ENCODE data around the gene SLC22A5.

The SLC22A5 gene

DNA sequence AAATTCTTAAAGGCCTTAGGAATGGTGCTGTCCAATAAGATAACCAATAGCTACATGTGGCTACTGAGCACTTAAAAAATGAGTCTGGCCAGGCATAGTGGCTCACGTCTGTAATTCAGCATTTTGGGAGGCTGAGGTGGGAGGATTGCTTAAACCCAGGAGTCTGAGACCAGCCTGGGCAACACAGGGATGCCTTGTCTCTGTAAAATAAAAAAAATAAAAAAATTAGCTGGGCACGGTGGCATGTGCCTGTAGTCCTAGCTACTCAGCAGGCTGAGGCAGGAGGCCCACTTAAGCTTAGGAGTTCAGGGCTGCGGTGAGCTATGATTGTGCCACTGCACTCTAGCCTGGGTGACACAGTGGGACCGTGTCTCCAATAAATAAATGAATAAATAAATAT is 1.3 kb upstream of the SLC22A5 start:
- DNase-seq: no peak

DNA sequence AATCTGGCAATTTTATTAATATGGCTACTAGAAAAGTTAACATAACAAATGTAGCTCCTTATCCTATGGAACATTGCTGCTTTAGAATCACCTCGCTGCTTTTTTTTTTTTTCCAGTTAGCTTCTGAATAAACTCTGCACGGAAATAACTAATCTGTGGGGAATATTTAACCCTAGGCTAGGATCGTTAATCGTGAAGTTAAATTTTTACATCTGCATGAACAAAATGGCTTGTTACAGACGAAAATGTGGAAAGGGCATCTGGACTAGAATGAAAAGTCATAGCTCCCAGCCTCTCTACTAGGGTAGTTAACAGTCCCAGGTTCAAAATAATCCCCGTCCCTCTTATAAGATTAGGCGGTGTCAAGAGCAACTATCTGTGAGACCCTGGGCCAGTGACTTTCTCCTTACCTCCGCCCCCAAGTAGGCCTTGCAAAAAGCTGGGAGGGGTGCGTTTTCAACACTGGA is 470 bp upstream of the SLC22A5 start:
- DNase-seq: no peak

DNA sequence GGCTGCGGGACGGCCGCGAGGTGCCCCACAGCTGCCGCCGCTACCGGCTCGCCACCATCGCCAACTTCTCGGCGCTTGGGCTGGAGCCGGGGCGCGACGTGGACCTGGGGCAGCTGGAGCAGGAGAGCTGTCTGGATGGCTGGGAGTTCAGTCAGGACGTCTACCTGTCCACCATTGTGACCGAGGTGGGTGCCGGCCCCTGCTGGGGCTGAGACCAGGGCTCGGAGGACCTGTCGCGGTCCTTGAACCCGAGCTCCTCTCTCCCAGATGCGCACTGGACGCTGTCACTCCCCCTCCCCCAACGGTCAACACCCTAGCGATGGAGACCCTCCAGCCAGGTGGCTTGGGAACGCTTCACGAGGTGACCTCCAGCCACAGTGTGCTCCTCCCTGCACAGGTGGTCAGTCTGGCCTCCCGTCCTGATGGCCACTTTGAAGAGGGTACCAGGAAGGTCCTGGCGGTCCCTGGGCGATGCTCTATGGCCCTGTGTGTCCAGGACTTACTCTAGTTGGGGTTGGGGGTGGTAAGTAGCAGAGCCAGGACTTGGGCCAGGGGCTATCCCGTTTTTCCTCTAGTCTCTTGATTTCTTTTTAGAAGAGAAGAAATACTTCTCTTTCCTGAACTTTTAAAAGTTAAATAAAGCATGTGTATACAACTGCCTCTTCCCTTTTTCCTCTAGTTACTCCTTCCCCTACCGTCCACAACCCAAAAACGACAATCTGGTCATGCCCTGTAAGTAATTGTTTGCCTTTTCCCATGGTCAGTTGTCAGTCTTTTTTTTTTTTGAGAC is 866 bp downstream of the SLC22A5 start:
- no peak for DNase-seq

DNA sequence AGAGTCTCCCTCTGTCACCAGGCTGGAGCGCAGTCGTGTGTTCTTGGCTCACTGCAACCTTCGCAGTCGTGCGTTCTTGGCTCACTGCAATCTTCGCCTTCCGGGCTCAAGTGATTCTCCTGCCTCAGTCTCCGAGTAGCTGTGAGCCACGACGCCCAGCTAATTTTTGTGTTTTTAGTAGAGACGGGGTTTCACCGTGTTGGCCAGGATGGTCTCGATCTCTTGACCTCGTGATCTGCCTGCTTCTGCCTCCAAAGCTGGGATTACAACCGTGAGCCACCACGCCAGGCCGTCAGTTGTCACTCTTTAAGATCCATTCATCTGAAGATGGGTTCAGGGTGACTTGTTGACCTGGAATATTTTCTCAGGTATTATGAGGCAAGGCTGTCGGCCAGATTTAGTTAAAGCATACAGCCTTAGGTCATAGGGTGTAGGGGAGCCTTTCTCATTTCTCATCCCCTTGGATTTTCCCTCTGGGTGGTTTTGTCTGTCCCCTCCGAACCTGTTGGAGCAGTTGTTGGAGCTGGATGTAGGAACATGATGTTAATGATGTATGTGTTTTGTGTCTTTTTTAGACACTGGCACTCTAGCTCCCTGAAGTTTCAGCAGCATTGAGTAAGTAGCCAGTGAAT is 1.6 kb downstream of the SLC22A5 start:
- DNase-seq: peak; percentile 13

DNA sequence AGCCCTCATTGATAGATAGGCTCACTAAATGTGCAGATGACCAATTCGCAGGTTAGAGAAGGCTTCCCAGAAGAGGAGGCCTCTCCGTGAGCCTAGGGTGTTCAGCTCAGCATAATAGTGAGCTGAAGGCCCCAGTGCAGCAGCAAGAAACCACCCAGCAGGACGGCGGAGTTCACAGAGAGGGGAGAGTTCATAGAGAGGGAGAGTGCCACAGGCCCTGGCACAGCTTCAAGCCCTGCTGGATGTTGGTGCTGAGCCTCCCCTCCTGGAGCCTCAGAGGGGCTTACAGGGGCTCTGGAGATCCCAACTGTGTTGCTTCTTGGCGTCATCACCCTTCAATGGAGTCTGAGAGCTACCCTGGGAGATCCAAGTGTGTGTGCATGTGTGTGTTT is 2.1 kb downstream of the SLC22A5 start:
- DNase-seq: no peak

DNA sequence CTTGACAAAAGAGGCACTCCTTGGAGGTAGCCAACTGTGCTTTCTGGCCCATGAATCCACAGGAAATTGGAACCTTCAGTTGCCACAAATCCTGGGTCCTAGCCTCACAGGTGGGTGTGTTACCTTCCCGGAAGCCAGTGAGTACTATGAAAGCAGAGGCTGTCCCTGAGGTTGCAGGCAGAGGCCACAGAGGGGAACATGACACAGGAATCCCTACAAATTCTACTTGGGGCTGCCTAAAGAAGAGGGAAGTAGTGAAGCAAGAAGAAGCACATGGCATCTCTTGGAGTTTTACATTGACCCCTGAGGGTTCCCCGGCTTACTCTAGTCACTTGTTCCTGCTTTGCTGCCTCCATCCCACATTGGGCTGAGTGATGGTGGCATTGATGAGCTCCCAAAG is 2.6 kb downstream of the SLC22A5 start:
- DNase-seq: no peak

DNA sequence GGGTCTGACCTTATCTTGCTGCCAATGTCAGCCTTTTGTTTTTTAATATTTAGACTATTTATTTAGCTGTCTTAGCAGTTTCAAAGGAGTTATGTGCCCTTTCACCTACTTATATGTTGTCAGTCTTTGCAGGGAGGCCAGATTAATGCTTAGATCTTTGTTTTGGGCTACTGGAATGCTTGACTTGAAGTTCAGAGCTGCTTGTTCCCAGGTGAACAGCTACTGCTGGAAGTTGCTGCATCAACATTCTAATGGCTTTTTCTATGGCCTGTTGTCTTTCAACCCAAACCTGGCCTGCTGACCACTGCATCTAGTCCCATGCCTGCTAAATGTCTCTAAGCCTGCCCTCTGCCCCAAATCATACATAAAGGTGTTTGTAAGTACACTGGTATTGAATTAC is 3.0 kb downstream of the SLC22A5 start:
- DNase-seq: no peak

DNA sequence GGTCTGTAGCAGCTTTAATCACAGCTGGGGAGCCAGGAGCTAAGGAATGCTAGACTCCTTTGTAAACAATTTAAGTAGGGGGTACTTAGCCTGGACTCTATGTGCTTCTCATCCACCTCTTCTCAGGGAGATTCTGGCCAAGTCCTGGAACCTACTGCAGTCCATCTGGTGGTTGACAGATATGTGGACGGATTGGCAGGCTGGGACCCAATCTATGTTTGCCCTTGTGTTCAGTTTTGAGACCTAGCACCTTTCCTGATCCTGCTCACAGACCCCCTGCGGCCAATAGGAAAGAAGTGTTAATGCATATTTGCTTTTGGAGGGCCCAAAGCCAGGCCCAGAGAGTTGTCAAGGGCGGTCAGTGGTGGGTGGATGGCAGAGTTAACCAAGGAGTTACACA is 6.4 kb downstream of the SLC22A5 start:
- DNase-seq: no peak

DNA sequence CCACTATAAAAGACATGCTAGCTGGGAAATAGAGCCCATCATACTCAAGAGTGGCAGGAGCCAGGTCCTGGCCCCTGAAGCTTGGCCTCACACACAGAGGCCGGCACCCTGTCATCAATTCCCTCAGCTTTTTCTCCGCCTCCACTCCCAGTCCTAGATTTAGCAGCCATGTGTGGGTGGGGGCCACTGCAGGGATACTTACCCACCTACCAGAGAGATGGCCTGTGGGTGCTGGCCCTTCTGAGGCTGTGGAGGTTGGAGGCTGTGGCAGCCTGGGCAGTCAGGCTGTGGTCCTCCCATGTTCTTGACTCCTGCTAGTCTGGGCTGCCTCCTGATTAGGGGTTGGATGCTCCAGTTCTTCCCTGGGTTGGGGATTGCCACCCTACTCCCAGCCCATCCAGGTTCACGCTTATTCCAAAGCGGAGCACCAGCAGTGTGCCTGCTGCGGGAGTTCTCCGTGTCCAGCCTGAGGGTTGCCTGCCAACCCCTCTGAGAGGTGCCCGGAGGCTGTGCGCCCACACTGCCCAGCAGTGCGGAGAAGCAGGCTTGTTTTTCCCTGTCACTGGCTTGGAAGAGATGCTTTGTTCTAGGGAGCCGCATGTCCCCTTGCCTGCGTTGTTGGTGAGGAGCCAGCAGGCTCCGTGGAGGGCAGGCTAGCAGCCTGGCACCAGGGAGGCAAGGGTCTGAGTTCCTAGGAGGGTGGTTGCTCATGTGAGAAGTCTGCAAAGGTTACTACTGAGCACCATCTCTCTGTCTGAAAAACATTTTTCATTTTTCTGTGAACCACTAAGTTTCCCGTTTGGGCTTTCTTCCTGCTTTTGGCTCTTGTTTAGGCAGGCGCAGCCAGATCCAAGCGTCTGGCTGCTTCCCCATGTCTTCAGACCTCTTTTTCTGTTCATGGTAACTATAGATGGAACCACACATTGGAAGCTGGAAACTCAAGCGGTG is 7.5 kb downstream of the SLC22A5 start:
- DNase-seq: no peak

DNA sequence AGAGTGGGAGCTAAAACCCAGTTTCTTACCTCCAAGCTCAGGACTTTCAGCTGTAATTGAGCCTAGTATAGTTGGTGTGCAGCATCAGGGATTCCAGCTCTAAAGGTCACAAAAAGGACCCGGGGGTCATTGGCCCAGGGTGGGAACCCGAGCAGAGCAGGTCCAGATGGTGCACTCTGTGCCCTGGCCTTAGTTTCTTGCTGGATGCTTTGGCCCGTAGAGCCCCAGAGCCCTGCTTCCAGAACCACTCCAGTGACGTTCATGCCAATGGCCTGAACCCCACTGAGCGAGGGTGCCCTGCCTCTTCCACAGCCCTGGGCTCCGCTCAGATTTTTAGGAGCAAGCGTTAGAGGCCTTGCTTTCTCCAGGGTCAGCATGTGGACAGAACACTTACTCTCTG is 8.2 kb downstream of the SLC22A5 start:
- no peak for DNase-seq

DNA sequence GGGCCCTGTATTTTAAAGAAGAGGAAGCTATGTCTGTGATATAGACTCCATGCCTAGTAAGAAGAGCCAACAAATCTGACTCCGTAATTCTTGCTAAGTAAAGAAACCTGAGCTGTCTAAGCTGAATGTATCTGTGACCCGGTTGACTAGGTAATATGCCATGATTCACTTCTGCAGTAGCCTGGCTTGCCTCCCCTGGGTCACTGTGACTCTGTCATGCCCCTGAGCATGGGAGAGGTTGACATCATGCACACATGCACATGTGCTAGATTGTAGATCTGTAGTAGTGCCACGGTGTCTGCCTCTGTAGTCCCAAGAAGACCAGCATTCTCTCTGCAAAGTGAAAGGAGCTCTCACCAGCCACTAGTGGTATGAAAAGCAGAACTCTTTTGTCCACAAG is 9.1 kb downstream of the SLC22A5 start:
- peak; percentile 24 for DNase-seq

DNA sequence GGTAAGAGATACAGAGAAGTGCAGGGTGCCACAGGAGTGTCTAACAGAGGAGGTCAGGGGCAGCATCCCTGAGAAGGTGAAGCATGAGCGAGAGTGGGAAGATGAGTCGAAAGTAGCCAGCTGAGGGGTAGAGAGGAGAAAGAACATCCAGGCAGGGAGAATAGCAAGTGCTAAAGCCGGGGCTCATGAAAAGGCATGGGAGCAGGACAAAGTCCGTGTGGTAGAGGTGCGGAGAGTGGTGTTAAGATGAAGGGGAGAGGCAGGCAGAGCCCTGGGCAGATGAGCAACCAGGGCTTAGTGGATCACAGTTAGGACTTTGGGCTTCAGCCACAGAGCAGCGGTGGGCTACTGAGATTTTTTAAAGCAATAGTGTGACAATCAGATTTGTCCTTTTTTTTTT is 10.5 kb downstream of the SLC22A5 start:
- no peak for DNase-seq

DNA sequence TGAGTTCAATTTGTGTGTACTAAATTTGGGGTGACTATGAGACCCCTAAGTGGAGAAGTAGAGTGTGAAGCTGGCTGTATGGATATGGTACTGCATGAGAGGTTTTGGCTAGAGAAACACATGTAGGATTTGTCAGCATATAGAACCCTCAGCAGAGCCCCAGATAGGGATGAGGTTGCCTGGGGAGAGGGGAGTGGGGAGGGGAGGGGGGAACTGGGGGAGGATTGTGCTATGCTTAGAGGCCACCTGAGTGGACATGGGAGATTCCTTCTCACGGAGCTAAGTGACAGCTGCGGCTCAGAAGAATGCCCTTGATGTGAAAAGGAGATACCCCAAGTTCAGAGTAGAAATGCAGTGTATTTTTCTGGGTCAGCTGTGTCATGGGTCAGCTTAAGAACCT is 11.2 kb downstream of the SLC22A5 start:
- no peak for DNase-seq

DNA sequence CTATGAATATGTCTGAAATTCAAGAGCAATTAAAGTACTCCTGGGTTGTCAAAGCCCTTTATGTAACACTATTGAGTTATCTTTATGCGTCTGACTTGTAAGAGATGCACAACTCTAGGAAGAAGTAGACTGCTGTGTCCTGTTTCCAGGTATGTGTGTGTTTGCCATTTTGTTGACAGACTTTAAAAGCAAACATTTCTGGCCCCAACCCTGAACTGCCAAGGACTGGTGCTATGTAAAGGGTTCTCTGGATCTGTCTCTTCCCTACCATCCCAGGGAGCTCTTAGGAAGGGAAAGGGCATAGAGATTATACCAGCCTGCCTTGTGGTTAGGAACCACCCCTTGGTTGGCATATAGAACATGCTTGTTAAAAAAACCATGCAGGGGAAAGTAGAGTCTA is 12.1 kb downstream of the SLC22A5 start:
- no peak for DNase-seq

DNA sequence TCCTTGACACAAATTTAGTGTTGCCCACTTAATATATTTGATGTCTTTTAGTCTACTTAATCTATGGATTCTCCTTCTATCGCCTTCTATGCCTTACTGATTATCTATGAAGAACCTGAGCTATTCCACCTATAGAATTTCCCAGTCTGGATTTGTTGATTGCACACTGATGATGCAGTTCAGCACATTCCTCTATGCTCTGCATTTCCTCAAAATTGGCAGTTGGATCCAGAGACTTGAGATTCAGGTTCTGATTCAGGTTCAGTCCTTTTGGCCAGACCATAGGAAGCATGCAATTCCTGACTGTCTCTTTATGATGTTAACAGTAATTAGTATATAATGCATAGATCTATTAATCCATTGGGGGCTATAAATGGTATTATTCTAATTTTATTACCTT is 13.8 kb downstream of the SLC22A5 start:
- DNase-seq: no peak

DNA sequence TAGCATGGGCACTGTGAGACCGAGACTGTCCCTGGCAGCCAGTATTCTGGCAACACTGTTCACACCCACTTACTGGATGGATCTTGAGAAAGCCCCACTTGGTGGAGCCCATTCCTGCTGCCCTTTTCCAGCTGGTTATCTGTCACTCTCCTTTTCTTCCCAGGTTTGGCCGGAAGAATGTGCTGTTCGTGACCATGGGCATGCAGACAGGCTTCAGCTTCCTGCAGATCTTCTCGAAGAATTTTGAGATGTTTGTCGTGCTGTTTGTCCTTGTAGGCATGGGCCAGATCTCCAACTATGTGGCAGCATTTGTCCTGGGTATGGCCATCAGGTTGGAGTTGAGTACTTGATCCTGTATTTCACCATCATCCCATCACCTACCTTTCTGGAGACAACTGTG is 14.5 kb downstream of the SLC22A5 start:
- DNase-seq: no peak

DNA sequence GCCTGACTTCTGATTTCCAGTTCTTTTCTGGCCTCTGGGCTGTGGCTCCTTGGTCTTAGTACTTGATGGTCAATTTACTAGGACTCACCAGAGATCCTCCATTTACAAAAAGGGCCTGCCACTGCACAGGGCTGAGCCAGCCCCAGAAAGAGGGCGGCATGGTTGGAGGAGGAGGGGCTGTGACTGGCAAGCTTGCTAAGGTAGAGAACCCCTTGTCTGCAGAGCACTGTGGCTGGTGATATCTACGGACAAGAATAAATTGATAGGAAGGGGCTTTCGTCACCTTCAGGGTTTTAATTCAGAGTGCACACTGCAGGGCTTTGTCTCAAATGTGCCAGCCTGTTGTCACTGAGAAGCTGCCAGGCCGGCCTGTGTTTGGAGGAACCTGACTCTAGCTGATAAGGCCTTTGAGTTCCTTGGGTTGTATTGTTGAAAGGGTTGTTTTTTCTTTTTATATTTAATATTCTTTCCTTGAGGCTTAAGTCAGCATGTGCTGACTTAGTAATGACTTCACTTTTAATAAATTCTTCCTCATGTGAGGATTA is 15.1 kb downstream of the SLC22A5 start:
- no peak for DNase-seq

DNA sequence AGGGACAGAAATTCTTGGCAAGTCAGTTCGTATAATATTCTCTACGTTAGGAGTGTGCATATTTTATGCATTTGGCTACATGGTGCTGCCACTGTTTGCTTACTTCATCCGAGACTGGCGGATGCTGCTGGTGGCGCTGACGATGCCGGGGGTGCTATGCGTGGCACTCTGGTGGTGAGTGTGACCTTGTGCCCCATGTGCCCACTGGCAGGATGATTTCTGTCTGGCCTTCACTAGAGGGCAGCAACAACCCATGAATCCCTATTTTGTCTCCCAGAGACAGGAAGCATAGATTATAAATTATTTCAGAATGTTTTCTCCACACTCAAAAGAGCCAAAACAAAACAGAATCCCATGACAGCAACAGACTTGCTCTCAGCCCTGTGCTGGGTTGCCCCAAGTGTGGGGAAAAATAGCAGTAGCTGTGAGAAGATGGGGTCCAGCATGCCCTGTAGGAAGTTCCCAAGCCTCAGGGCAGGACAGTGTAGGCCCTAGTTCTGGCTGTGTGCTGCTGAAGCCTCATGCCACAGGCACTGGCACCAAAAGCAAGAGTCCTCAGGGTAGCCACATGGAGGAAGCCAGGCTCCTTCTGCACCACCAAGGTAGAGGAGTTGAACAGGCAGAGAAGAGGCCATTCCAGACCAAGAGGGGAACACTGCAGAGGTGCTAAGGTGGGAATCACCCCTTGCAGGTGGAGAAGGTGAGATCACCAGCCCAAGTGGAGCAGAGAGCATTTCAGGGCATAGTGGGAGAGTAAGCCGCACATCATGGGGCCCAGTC is 16.0 kb downstream of the SLC22A5 start:
- peak; percentile 82 for DNase-seq

DNA sequence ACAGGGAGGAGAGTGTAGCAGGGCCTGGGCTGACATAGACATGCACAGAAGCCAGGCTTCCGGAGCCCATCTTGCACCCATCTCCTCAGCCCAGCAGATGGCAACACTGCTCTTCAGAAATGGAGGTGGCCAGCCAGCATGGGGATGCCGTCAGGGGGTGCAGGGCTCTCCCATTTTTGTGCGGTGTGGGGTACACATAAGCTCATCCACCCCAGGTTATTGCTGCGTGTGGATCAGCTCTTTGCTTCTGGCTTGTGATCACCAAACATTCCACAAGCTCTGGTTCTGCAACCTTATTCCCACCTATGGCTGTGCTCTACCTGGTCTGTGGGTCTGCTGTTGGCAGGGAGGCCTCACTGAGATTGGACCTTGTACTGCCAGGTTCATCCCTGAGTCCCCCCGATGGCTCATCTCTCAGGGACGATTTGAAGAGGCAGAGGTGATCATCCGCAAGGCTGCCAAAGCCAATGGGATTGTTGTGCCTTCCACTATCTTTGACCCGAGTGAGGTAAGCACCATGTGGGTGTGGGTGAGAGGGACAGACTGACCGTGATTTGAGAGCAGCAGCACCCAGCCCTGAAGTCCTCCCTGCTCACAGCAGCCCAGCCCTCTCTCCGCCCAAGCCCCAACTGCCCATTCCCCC is 17.3 kb downstream of the SLC22A5 start:
- peak; percentile 77 for DNase-seq

DNA sequence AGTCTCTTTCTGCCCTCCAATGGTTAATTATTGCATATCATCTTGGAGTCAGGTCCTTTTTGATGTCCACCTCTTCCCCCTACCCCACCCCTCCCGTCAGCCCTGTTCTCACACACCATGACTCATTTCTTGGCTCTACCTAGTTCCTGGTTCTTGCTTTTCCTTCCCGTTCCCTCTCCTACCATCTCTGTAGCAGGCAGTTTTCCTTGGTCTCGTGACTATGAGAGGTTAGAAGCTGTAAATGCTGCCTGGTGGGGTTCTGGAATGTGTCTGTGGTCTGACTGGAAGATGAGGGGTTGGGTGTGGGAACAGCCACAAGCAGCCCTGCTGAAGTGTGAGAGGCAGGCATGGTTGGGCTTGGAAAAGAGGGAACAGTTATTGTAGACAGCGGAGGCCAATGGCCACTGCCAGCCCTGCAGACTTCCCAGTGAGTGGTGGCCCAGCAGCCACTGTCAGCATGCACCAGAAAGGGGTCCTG is 18.2 kb downstream of the SLC22A5 start:
- DNase-seq: peak; percentile 66

DNA sequence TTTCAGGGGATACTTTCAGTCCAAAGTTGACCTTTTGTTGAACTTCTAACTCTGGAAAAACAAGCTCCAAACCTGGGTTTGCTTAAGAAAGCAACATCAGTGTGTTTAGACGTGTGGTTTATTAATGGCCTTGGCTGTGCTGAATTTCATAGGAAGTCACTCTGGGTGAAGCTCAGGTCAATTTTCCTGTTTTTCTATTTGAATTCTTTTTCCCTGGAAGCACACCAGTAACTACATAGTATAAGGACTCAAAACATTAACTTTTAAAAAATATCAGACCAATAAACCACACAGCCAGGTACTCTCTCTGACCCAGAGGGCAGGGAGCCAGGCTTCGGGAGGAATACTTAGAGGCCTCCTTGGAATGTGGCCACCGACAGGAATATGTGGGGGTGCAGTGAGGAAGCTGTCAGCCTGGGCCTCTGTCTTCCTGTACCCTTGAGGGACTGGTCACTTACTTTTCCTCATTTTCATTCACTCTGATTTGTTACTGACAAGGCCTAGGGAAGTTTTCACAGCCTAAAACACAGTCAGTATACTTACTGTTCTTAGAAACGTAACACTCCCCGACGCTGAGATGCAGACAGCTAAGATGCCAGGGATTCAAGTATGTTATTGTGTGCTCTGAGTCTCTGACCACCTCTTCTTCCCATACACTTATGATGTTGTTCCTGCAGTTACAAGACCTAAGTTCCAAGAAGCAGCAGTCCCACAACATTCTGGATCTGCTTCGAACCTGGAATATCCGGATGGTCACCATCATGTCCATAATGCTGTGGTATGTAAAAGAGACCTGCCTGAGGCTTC is 18.9 kb downstream of the SLC22A5 start:
- DNase-seq: no peak

All from DMS53 (cell line).